Measurements from ENCODE around the gene EXOC4.

GRCh38 chr7:133808493-133808866, 555.6 kb downstream of the EXOC4 start:
- no peak for TF ChIP-seq EZH2 (IDR thresholded peaks at IDR 0.05; ENCODE audit: borderline replicate concordance, low read length)
- no peak for TF ChIP-seq CTCF (IDR thresholded peaks at IDR 0.05; ENCODE audit: low read length)

Measured in OCI-LY1 (cell line).